GM23338 (cell line): ENCODE measurements around the gene PLAAT2. TPM values are rescaled to one million over a fixed set of nuclear protein-coding genes. Genes with fewer than 3 reads are reported as not detected.

ENCODE experiments used
- ATAC-seq: fragments of 200-7000 bp; cut with Tn5 transposase; 3 replicates; pipeline ENCODE4 v1.9.1; 2020
- DNase-seq: peaks from one replicate; pipeline ENCODE4 v3.0.0-alpha.2; 2015; ENCODE audit warnings: low spot score
- H2AFZ ChIP-seq: fragments of 200-600 bp; sonication (generic); 2 replicates; pipeline ENCODE4 v1.8.0; 2016; ENCODE audit warnings: antibody characterized with exemption, mild to moderate bottlenecking, moderate library complexity
- H3F3A ChIP-seq: fragments of 200-600 bp; sonication (generic); replicated peaks from 2 replicates; pipeline ENCODE4 v1.8.0; 2017; ENCODE audit warnings: antibody characterized with exemption, mixed run types, low read depth
- H3K27ac ChIP-seq: fragments of 200-600 bp; sonication (generic); 2 replicates; pipeline ENCODE4 v1.6.1; 2016; ENCODE audit warnings: low read depth
- H3K27me3 ChIP-seq: fragments of 200-600 bp; sonication (generic); 2 replicates; pipeline ENCODE4 v1.8.0; 2016; ENCODE audit warnings: mild to moderate bottlenecking, mixed run types, moderate library complexity; ENCODE audit not compliant: insufficient read depth
- H3K36me3 ChIP-seq: fragments of 200-600 bp; sonication (generic); 2 replicates; pipeline ENCODE4 v1.8.0; 2016; ENCODE audit warnings: mild to moderate bottlenecking; ENCODE audit not compliant: insufficient read depth
- H3K4me1 ChIP-seq: fragments of 200-600 bp; sonication (generic); 2 replicates; pipeline ENCODE4 v1.8.0; 2016; ENCODE audit warnings: mild to moderate bottlenecking, moderate library complexity; ENCODE audit not compliant: insufficient read depth
- H3K4me2 ChIP-seq: fragments of 200-600 bp; sonication (generic); 2 replicates; pipeline ENCODE4 v1.7.1; 2017; ENCODE audit warnings: mixed run types
- H3K4me3 ChIP-seq: fragments of 200-600 bp; sonication (generic); 2 replicates; pipeline ENCODE4 v1.6.1; 2016; ENCODE audit warnings: mixed run types
- H3K79me2 ChIP-seq: fragments of 200-600 bp; sonication (generic); replicated peaks from 2 replicates; pipeline ENCODE4 v1.8.0; 2017; ENCODE audit warnings: mild to moderate bottlenecking; ENCODE audit not compliant: insufficient read depth
- H3K9me2 ChIP-seq: fragments of 200-600 bp; sonication (generic); 2 replicates; pipeline ENCODE4 v1.8.0; 2017; ENCODE audit not compliant: insufficient read depth
- H4K20me1 ChIP-seq: fragments of 200-600 bp; sonication (generic); replicated peaks from 2 replicates; pipeline ENCODE4 v1.8.0; 2017; ENCODE audit warnings: mild to moderate bottlenecking; ENCODE audit not compliant: insufficient read depth
- H3K27ac Mint-ChIP-seq: 2 replicates; pipeline ENCODE4 v1.8.0; 2020; ENCODE audit warnings: inconsistent platforms, mild to moderate bottlenecking, moderate library complexity, mixed read lengths
- H3K27me3 Mint-ChIP-seq: 3 replicates; pipeline ENCODE4 v1.8.0; 2022; ENCODE audit warnings: low read depth, mild to moderate bottlenecking, moderate library complexity, mixed read lengths, inconsistent platforms; ENCODE audit not compliant: insufficient read depth, poor library complexity
- H3K36me3 Mint-ChIP-seq: 3 replicates; pipeline ENCODE4 v1.8.0; 2021; ENCODE audit warnings: low read depth, mild to moderate bottlenecking, inconsistent platforms, moderate library complexity, mixed read lengths
- H3K4me1 Mint-ChIP-seq: 3 replicates; pipeline ENCODE4 v1.8.0; 2020; ENCODE audit warnings: mild to moderate bottlenecking, inconsistent platforms, mixed read lengths
- H3K4me3 Mint-ChIP-seq: 3 replicates; pipeline ENCODE4 v1.8.0; 2021; ENCODE audit warnings: moderate library complexity, mild to moderate bottlenecking, inconsistent platforms, mixed read lengths
- H3K9me3 Mint-ChIP-seq: 3 replicates; pipeline ENCODE4 v1.8.0; 2020; ENCODE audit warnings: moderate library complexity, mild to moderate bottlenecking, inconsistent platforms, mixed read lengths
- CREB1 ChIP-seq: fragments of 250-450 bp; sonication (Bioruptor Pico); IDR thresholded peaks from 2 replicates; pipeline ENCODE4 v1.5.0; 2020; ENCODE audit warnings: low read depth, mild to moderate bottlenecking, moderate library complexity
- CTCF ChIP-seq, 2 experiments: fragments of 200-600 bp in 1 of 2; sonication (generic) in 1 of 2; conservative IDR thresholded peaks; 2 replicates each; pipeline versions ENCODE4 v1.5.1 to v1.6.1; 2016 to 2017; ENCODE audit warnings: antibody characterized with exemption in 2 of 2, low read depth in 2 of 2, mild to moderate bottlenecking in 2 of 2, moderate library complexity in 1 of 2
- ETS1 ChIP-seq: IDR thresholded peaks from 2 replicates; pipeline ENCODE4 v1.6.1; 2016; ENCODE audit warnings: antibody characterized with exemption
- EZH2phosphoT487 ChIP-seq: fragments of 200-600 bp; sonication (generic); IDR thresholded peaks from one replicate; pipeline ENCODE4 v1.8.1; 2018; ENCODE audit warnings: antibody characterized with exemption; ENCODE audit not compliant: unreplicated experiment
- NANOG ChIP-seq: IDR thresholded peaks from 2 replicates; pipeline ENCODE4 v1.6.1; 2016; ENCODE audit warnings: antibody characterized with exemption, borderline replicate concordance
- POLR2AphosphoS5 ChIP-seq: IDR thresholded peaks from 2 replicates; pipeline ENCODE4 v1.6.1; 2016; ENCODE audit warnings: antibody characterized with exemption, low read depth
- REST ChIP-seq: IDR thresholded peaks from one replicate; pipeline ENCODE4 v1.6.1; 2018; ENCODE audit warnings: antibody characterized with exemption; ENCODE audit not compliant: unreplicated experiment
- STAT1 ChIP-seq: IDR thresholded peaks from one replicate; pipeline ENCODE4 v1.6.1; 2016; ENCODE audit warnings: antibody characterized with exemption; ENCODE audit not compliant: unreplicated experiment
- ZNF114 ChIP-seq: fragments of 250-450 bp; sonication (Bioruptor Pico); IDR thresholded peaks from 2 replicates; pipeline ENCODE4 v1.5.0; 2020; ENCODE audit warnings: mild to moderate bottlenecking, moderate library complexity
- ZNF331 ChIP-seq: fragments of 250-450 bp; sonication (Bioruptor Pico); IDR thresholded peaks from 2 replicates; pipeline ENCODE4 v1.5.0; 2020; ENCODE audit warnings: low read depth, mild to moderate bottlenecking, moderate library complexity
- ZNF462 ChIP-seq: fragments of 250-450 bp; sonication (Bioruptor Pico); IDR thresholded peaks from 2 replicates; pipeline ENCODE4 v1.5.0; 2020; ENCODE audit warnings: mild to moderate bottlenecking, moderate library complexity
- polyA plus RNA-seq: library from polyadenylated mRNA; unstranded; fragments of >200 nt; fragmentation: Nextera tagmentation; extraction: Ambion mirVana; gene quantifications from 2 replicates; pipeline ENCODE4 v1.2.1, GENCODE V29; 2016
- total RNA-seq: library from RNA; depleted of rRNA; stranded (reverse); fragments of >200 nt; shearing (Covaris generic); gene quantifications from 2 replicates; pipeline ENCODE4 v1.2.3, GENCODE V29; 2014

PLAAT2 gene
- total and polyA plus RNA-seq, 2 experiments from 2014 or later: 0.66 to 0.78 TPM

GRCh38 chr11:63564784-63565350 lies 1.7 kb upstream of the PLAAT2 start:
- no peak overlapping the region for H2AFZ ChIP-seq
- ATAC-seq: no peak
- no peak for TF ChIP-seq CREB1 (CRISPR knock-in tag)
- TF ChIP-seq ETS1: no peak
- TF ChIP-seq ZNF462 (CRISPR knock-in tag): no peak
- TF ChIP-seq ZNF331: no peak
- no peak for TF ChIP-seq EZH2phosphoT487
- TF ChIP-seq POLR2AphosphoS5: no peak
- TF ChIP-seq CTCF (conservative IDR thresholded peaks at IDR 0.05; ENCODE audit: low read depth in 2 of 2): no peak
- no peak for TF ChIP-seq ZNF114
- TF ChIP-seq REST: no peak
- TF ChIP-seq STAT1: no peak
- no peak for TF ChIP-seq NANOG

More at GRCh38 chr11:63564784-63565350, 1.7 kb upstream of the PLAAT2 start:
- H3K79me2 ChIP-seq: no peaks in the 10 kb centered on the region
- H3K27me3 ChIP-seq: no peaks in the 10 kb centered on the region
- H3K4me1 ChIP-seq: peaks cover 12% of the 10 kb centered on the region
- peaks cover 3% of the 10 kb centered on the region for H3K27me3 Mint-ChIP-seq
- no peaks in the 10 kb centered on the region for H3K36me3 Mint-ChIP-seq
- no peak overlapping the region for H3K4me3 Mint-ChIP-seq
- H3F3A ChIP-seq: no peaks in the 10 kb centered on the region
- no peaks in the 10 kb centered on the region for H3K36me3 ChIP-seq
- no peaks in the 10 kb centered on the region for H4K20me1 ChIP-seq
- no peak for DNase-seq
- no peaks in the 10 kb centered on the region for H3K9me3 Mint-ChIP-seq
- H3K4me2 ChIP-seq: no peak overlapping the region
- peaks cover 17% of the 10 kb centered on the region; the same call in 2 of the 3 replicates for H3K4me1 Mint-ChIP-seq
- H3K27ac Mint-ChIP-seq: no peak overlapping the region
- H3K4me3 ChIP-seq: no peak overlapping the region
- H3K27ac ChIP-seq: no peak overlapping the region
- H3K9me2 ChIP-seq: peaks cover 14% of the 10 kb centered on the region
